Vagina (tissue), 2 donors: Measurements from ENCODE around the gene REXO2. TPM values are rescaled to one million over a fixed set of nuclear protein-coding genes. Genes with fewer than 3 reads are reported as not detected.

Experiments used
- DNase-seq, 2 donors: peaks; one replicate each; pipeline ENCODE4 v3.0.0-alpha.2; 2017; ENCODE audit errors: extremely low spot score in 2 of 2
- H3K27ac ChIP-seq: fragments of 200-600 bp; sonication (generic); one replicate; pipeline ENCODE4 v1.5.1; 2019
- H3K27me3 ChIP-seq: fragments of 200-600 bp; sonication (generic); one replicate; pipeline ENCODE4 v1.5.1; 2019
- H3K36me3 ChIP-seq, 2 donors: fragments of 200-600 bp; sonication (generic); one replicate each; pipeline ENCODE4 v1.5.1; 2017 to 2019
- H3K4me1 ChIP-seq: fragments of 200-600 bp; sonication (generic); one replicate; pipeline ENCODE4 v1.5.1; 2019
- H3K4me3 ChIP-seq, 2 donors: fragments of 200-600 bp; sonication (generic); 1 replicate in 1 of 2; 2 replicates in 1 of 2; pipeline ENCODE4 v1.5.1; 2016 to 2019
- H3K9me3 ChIP-seq: fragments of 200-600 bp; sonication (generic); one replicate; pipeline ENCODE4 v1.5.1; 2019
- CTCF ChIP-seq, 3 experiments: fragments of 450-650 bp in 2 of 3; fragments of 200-600 bp in 1 of 3; sonication (generic) in 1 of 3; IDR thresholded peaks; one replicate each; pipeline ENCODE4 v1.5.1; 2017 to 2019; ENCODE audit warnings: antibody characterized with exemption in 3 of 3, mild to moderate bottlenecking in 2 of 3, moderate library complexity in 2 of 3
- POLR2A ChIP-seq, 2 donors: fragments of 450-650 bp; IDR thresholded peaks; one replicate each; pipeline ENCODE4 v1.6.1; 2017; ENCODE audit warnings: antibody characterized with exemption in 2 of 2, mild to moderate bottlenecking in 2 of 2, moderate library complexity in 2 of 2
- POLR2AphosphoS5 ChIP-seq, 2 donors: sonication (generic); formaldehyde crosslinking; IDR thresholded peaks; one replicate each; pipeline ENCODE4 v1.9.0; 2017; ENCODE audit warnings: antibody characterized with exemption in 2 of 2, mild to moderate bottlenecking in 2 of 2, low read depth in 1 of 2; ENCODE audit not compliant: insufficient read depth in 1 of 2
- intact Hi-C: fragments of 100-400 bp; cut with DNase I; formaldehyde crosslinking; loops from one replicate; pipeline ENCODE4 v1.15.1; 2023
- total RNA-seq: library from RNA; depleted of rRNA; stranded (reverse); fragments of >200 nt; gene quantifications from one replicate; pipeline ENCODE4 v1.2.3, GENCODE V29; 2016

REXO2 gene
- total RNA-seq, 1 donor from 2014 or later: 146 TPM

DNA sequence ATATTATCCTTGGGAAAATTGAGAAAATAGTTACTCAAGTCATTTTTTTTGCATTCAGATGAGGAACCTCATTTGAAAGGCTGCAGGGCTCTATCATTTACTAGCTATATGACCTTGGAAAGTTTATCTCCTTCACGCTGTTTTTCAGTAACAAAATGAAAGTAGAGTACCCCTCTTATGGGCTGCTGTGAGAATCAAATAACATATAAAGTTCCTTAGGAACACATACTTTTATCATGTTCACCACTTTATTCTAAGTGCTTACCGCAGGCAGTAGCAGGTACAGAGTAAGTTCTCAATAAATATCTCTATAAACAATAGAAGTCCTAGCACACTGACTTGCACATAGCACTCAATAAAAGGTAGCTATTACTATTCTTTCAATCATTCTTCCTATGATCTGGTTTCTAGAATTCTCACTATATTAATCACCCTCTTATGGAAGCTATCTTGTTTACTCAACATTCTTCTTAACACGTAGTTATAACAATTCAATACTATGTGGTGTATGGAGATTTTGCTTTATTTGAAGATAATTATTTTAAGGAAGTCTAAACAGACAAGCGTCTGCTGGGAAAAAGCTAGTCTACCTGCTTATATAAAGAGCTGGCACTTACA is 40.9 kb upstream of the REXO2 start:
- intact Hi-C loops: no loop called here
- TF ChIP-seq CTCF (IDR thresholded peaks at IDR 0.05) (no peak), POLR2AphosphoS5 (IDR thresholded peaks at IDR 0.05; ENCODE audit: insufficient read depth in 1 of 2, low read depth in 1 of 2) (no peak), POLR2A (IDR thresholded peaks at IDR 0.05) (no peak)

DNA sequence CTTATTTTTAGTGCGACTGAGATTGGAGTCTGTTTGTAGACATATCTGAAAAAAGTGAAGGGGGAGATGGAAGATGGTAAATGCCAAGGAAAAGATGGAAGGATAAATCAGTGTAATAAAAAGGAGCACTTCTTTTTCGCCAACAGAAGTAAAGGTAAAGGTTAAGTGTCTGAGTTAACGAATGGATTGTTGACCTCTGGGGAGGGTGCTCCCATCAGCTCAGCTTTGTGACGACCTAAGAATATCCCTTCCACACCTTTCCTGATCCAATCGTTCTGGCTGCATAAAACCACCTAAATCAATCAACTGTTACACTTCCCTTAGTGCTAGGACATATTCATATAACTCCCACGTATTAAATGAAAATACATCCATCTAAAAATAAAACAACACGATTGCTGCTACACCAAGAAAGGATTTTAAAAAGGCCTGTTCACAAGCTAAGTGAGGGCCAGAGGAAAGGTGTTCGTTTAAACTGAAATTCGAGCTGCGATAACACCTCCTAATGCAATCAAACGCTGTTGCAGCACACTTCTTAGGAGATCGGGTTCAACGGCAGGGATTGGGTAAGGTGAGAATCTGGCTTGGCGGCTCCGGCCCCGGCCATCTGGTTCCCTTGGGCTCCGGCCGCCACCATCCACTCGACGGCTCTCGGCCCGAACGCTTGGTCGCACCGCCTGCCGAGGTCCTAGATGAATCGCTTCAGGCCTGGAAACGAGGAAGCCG is 39.6 kb upstream of the REXO2 start:
- Histone ChIP-seq H3K27me3 (no peaks in the 10 kb centered on the region), H3K9me3 (no peaks in the 10 kb centered on the region), H3K36me3 (no peaks in the 10 kb centered on the region), H3K27ac (peak overlapping the region; percentile 98), H3K4me3 (peak overlapping the region; percentile 64 to 75), H3K4me1 (peaks cover 50% of the 10 kb centered on the region)
- intact Hi-C loops: no loop called here
- TF ChIP-seq POLR2A (IDR thresholded peaks at IDR 0.05): no peak
- no peak for TF ChIP-seq POLR2AphosphoS5 (IDR thresholded peaks at IDR 0.05; ENCODE audit: insufficient read depth in 1 of 2, low read depth in 1 of 2)
- no peak for TF ChIP-seq CTCF (IDR thresholded peaks at IDR 0.05)
- DNase-seq: no peak

More for the DNA sequence above, 40.9 kb upstream of the REXO2 start:
- no peaks in the 10 kb centered on the region for H3K9me3 ChIP-seq
- peaks cover 39% of the 10 kb centered on the region for H3K4me1 ChIP-seq
- H3K36me3 ChIP-seq: no peaks in the 10 kb centered on the region
- H3K27ac ChIP-seq: no peak overlapping the region
- no peak for DNase-seq
- H3K4me3 ChIP-seq: no peak overlapping the region
- no peaks in the 10 kb centered on the region for H3K27me3 ChIP-seq

- TF ChIP-seq POLR2AphosphoS5 (IDR thresholded peaks at IDR 0.05; ENCODE audit: insufficient read depth in 1 of 2, low read depth in 1 of 2): peak; percentile 99
- TF ChIP-seq CTCF (IDR thresholded peaks at IDR 0.05): peak in 1 of 3 experiments; percentile 14
- TF ChIP-seq POLR2A (IDR thresholded peaks at IDR 0.05): peak; percentile 21 to 87
- H3K9me3 ChIP-seq: no peaks in the 10 kb centered on the region
- peak in 1 of 2 donors; percentile 98 for DNase-seq
- H3K27ac ChIP-seq: peak within 1 kb of the TSS; percentile 98
- peaks cover 0 to 6% of the 10 kb centered on the region in 2 donors for H3K36me3 ChIP-seq
- intact Hi-C loops: no loop called here
- no peaks in the 10 kb centered on the region for H3K27me3 ChIP-seq
- H3K4me3 ChIP-seq: peak within 1 kb of the TSS; percentile 64 to 75
- H3K4me1 ChIP-seq: peaks cover 57% of the 10 kb centered on the region
Measured at GRCh38 chr11:114400216-114400914, 38.9 kb upstream of the REXO2 start, which contains the start of the genes C11orf71 and RBM7. TSS of gene C11orf71 (minus strand) at chr11:114400511. CDS start at chr11:114400331, 180 bp downstream. TSS of gene RBM7 (plus strand) at chr11:114400666. CDS start at chr11:114400672, 6 bp downstream.

DNA sequence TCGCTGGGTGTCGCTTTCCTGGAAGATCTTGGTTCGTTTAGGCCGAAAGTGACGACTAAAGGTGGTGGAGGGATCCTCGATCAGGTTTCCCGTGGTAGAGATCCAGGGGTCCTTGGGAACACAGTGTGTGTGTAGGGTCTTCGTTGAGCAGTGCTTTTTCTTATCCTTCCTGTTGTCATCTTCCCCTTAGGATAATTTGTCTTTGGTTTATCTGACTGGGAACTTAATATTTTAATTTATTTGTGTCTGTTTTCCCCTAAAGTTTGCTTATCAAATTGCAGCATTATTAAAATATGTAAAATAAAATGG is 38.4 kb upstream of the REXO2 start:
- no peak for TF ChIP-seq POLR2A (IDR thresholded peaks at IDR 0.05)
- Histone ChIP-seq H3K27me3 (no peaks in the 10 kb centered on the region), H3K9me3 (no peaks in the 10 kb centered on the region), H3K4me3 (peak overlapping the region; percentile 64 to 75), H3K36me3 (peaks cover 0 to 10% of the 10 kb centered on the region in 2 donors), H3K4me1 (peaks cover 59% of the 10 kb centered on the region), H3K27ac (peak overlapping the region; percentile 98)
- intact Hi-C loops: no loop called here
- no peak for DNase-seq

- no peaks in the 10 kb centered on the region for H3K27me3 ChIP-seq
- H3K27ac ChIP-seq: peak overlapping the region; percentile 98
- H3K4me3 ChIP-seq: peak overlapping the region; percentile 64 to 75
- intact Hi-C loops: no loop called here
- H3K9me3 ChIP-seq: no peaks in the 10 kb centered on the region
- TF ChIP-seq POLR2A (IDR thresholded peaks at IDR 0.05): no peak
- no peak for TF ChIP-seq POLR2AphosphoS5 (IDR thresholded peaks at IDR 0.05; ENCODE audit: insufficient read depth in 1 of 2, low read depth in 1 of 2)
- TF ChIP-seq CTCF (IDR thresholded peaks at IDR 0.05): no peak
- H3K4me1 ChIP-seq: peaks cover 59% of the 10 kb centered on the region
- peaks cover 0 to 14% of the 10 kb centered on the region in 2 donors for H3K36me3 ChIP-seq
- DNase-seq: no peak
Measured at GRCh38 chr11:114401311-114401710, 38.0 kb upstream of the REXO2 start.
